ENCODE results near the gene IGF2BP2. TPM values are rescaled to one million over a fixed set of nuclear protein-coding genes. Genes with fewer than 3 reads are reported as not detected.
A peak's percentile ranks its signal among the peaks of the same experiment; 100 is the strongest.

The IGF2BP2 gene
- total and polyA plus RNA-seq, 2 of the 13 experiments (the other 11 are each of a cell fraction or from before 2014, with no cell fraction given): 6.5 to 46.0 TPM

GRCh38 chr3:185637388-185637787, 187.5 kb downstream of the IGF2BP2 start:
- DNase-seq (ENCODE audit: low spot score): no peak
- Histone ChIP-seq H4K20me1 (ENCODE audit: insufficient read depth, low read length) (no peaks in the 10 kb centered on the region), H3K27me3 (ENCODE audit: control insufficient read depth in 1 of 2, insufficient read depth in 2 of 2, low read length in 2 of 2) (no peaks in the 10 kb centered on the region; a peak in 1 of 5 replicates), H3K4me3 (replicated peaks in 1 of 3; ENCODE audit: insufficient read depth in 1 of 3, low read depth in 2 of 3, low read length in 3 of 3) (no peak overlapping the region), H3K79me2 (ENCODE audit: insufficient read depth, low read length) (no peaks in the 10 kb centered on the region), H3K9me3 (ENCODE audit: low read length) (no peaks in the 10 kb centered on the region), H3K4me1 (ENCODE audit: insufficient read depth, low read length) (no peaks in the 10 kb centered on the region), H3K4me2 (ENCODE audit: low read depth, low read length) (no peak overlapping the region), H3K36me3 (replicated peaks in 1 of 2; ENCODE audit: control insufficient read depth in 1 of 2, insufficient read depth in 2 of 2, low read length in 2 of 2) (no peaks in the 10 kb centered on the region), H3K27ac (ENCODE audit: extremely low read length, insufficient read depth, low read length) (no peak overlapping the region), H2AFZ (ENCODE audit: low read length) (no peak overlapping the region), H3K9ac (ENCODE audit: insufficient read depth, low read depth, low read length) (no peak overlapping the region)
- CTCF ChIA-PET (ENCODE audit: low intra/inter-chr PET ratio, low total read pairs): no interaction called here
- in situ Hi-C loops (cut with HindIII; ENCODE audit: extremely low pct_ligation_motif_present, low pct_unique_long_range_greater_than_20kb) (no loop called here), intact Hi-C loops (cut with micrococcal nuclease; ENCODE audit: unreplicated experiment) (no loop called here)
- POLR2A ChIA-PET: no interaction called here
- WGBS (ENCODE audit: low lambda C conversion rate): 94% methylated on average over 3 of the region's 3 CpGs
- no peak for FAIRE-seq
- ATAC-seq: peak; percentile 19
- TSS peak; percentile 30 for BruUV-seq (replicated peaks)
- no peak for TF ChIP-seq ZNF670 (CRISPR knock-in tag; IDR thresholded peaks at IDR 0.05; ENCODE audit: borderline replicate concordance)
- no peak for TF ChIP-seq ZBTB21 (CRISPR knock-in tag; IDR thresholded peaks at IDR 0.05)
- TF ChIP-seq TERF1 (CRISPR knock-in tag; IDR thresholded peaks at IDR 0.05): no peak
- no peak for TF ChIP-seq CENPX (CRISPR knock-in tag; IDR thresholded peaks at IDR 0.05)
- TF ChIP-seq HBP1 (CRISPR knock-in tag; IDR thresholded peaks at IDR 0.05; ENCODE audit: low read depth): no peak
- no peak for TF ChIP-seq E2F1 (CRISPR knock-in tag; IDR thresholded peaks at IDR 0.05)
- TF ChIP-seq ZNF891 (CRISPR knock-in tag; IDR thresholded peaks at IDR 0.05): no peak
- TF ChIP-seq CTCF (CRISPR knock-in tag; IDR thresholded peaks at IDR 0.05): no peak
- no peak for TF ChIP-seq ZNF567 (CRISPR knock-in tag; IDR thresholded peaks at IDR 0.05; ENCODE audit: borderline replicate concordance)
- TF ChIP-seq ZNF329 (CRISPR knock-in tag; IDR thresholded peaks at IDR 0.05; ENCODE audit: low read depth): no peak
- no peak for TF ChIP-seq ZNF30 (CRISPR knock-in tag; IDR thresholded peaks at IDR 0.05)
- no peak for TF ChIP-seq TIGD3 (CRISPR knock-in tag; IDR thresholded peaks at IDR 0.05; ENCODE audit: borderline replicate concordance)
- TF ChIP-seq KLF16 (CRISPR knock-in tag; IDR thresholded peaks at IDR 0.05): no peak
- TF ChIP-seq HOXD1 (CRISPR knock-in tag; IDR thresholded peaks at IDR 0.05): no peak
- no peak for TF ChIP-seq ZC3H4 (CRISPR knock-in tag; IDR thresholded peaks at IDR 0.05; ENCODE audit: borderline replicate concordance)
- TF ChIP-seq CBX2 (IDR thresholded peaks at IDR 0.05; ENCODE audit: low read depth, low read length): no peak
- TF ChIP-seq CBX2 (CRISPR knock-in tag; IDR thresholded peaks at IDR 0.05; ENCODE audit: low read depth): no peak
